ENCODE data around the gene EPS15.
"Not testable (repeated sequence)": the region's sequence is repeated elsewhere in the genome, so short reads cannot be mapped to it uniquely, and the experiment has no call there.

EPS15 gene

GRCh38 chr1:51469518-51469917, 49.5 kb downstream of the EPS15 start:
- no peak for DNase-seq (ENCODE audit: insufficient read length, low spot score)
- no peak for TF ChIP-seq CTCF (IDR thresholded peaks at IDR 0.05; ENCODE audit: insufficient read depth, missing control alignments)
- FAIRE-seq: no peak

- no peak for TF ChIP-seq CTCF (IDR thresholded peaks at IDR 0.05; ENCODE audit: insufficient read depth, missing control alignments)
- FAIRE-seq: no peak
- no peak for DNase-seq (ENCODE audit: insufficient read length, low spot score)
Measured at GRCh38 chr1:51464828-51465227, 54.2 kb downstream of the EPS15 start.

GRCh38 chr1:51463561-51463960, 55.5 kb downstream of the EPS15 start:
- TF ChIP-seq CTCF (IDR thresholded peaks at IDR 0.05; ENCODE audit: insufficient read depth, missing control alignments): no peak
- DNase-seq (ENCODE audit: insufficient read length, low spot score) (no peak), FAIRE-seq (no peak)

- DNase-seq (ENCODE audit: insufficient read length, low spot score): not testable (repeated sequence)
- peak; percentile 88 for FAIRE-seq
Measured at GRCh38 chr1:51462289-51462688, 56.8 kb downstream of the EPS15 start.

GRCh38 chr1:51454554-51454953, 64.5 kb downstream of the EPS15 start:
- TF ChIP-seq CTCF (IDR thresholded peaks at IDR 0.05; ENCODE audit: insufficient read depth, missing control alignments): no peak
- DNase-seq (ENCODE audit: insufficient read length, low spot score) (no peak), FAIRE-seq (no peak)

- DNase-seq (ENCODE audit: insufficient read length, low spot score): no peak
- no peak for TF ChIP-seq CTCF (IDR thresholded peaks at IDR 0.05; ENCODE audit: insufficient read depth, missing control alignments)
- no peak for FAIRE-seq
Measured at GRCh38 chr1:51453010-51453409, 66.1 kb downstream of the EPS15 start.

GRCh38 chr1:51448844-51449454, 70.1 kb downstream of the EPS15 start:
- not testable (repeated sequence) for DNase-seq (ENCODE audit: insufficient read length, low spot score)

GRCh38 chr1:51445351-51446090, 73.5 kb downstream of the EPS15 start:
- FAIRE-seq: no peak
- DNase-seq (ENCODE audit: insufficient read length, low spot score): no peak

More at GRCh38 chr1:51448844-51449454, 70.1 kb downstream of the EPS15 start:
- FAIRE-seq: not testable (repeated sequence)

More at GRCh38 chr1:51445351-51446090, 73.5 kb downstream of the EPS15 start:
- TF ChIP-seq CTCF (IDR thresholded peaks at IDR 0.05; ENCODE audit: insufficient read depth, missing control alignments): no peak
